Hepatocyte (in vitro differentiated cells): ENCODE measurements around the gene FMOD.
A peak's percentile ranks its signal among the peaks of the same experiment; 100 is the strongest.

Experiments
- CTCF ChIP-seq: fragments of 200-600 bp; sonication (generic); IDR thresholded peaks from 2 replicates; pipeline ENCODE4 v1.5.1; 2016; ENCODE audit warnings: antibody characterized with exemption, mild to moderate bottlenecking; ENCODE audit not compliant: poor library complexity
- EZH2phosphoT487 ChIP-seq: fragments of 200-600 bp; sonication (generic); IDR thresholded peaks from one replicate; pipeline ENCODE4 v1.6.1; 2018; ENCODE audit warnings: antibody characterized with exemption, mild to moderate bottlenecking, low read depth, moderate library complexity; ENCODE audit not compliant: unreplicated experiment, severe bottlenecking

GRCh38 chr1:203340112-203340790, 10.7 kb downstream of the FMOD start:
- peak; percentile 96 for TF ChIP-seq CTCF
- no peak for TF ChIP-seq EZH2phosphoT487
